HuH-7 (cell line): ENCODE results near the gene HOXB13.

ENCODE experiments used
- DNase-seq: peaks from one replicate; pipeline ENCODE4 v3.0.0; 2011; ENCODE audit warnings: low spot score

The HOXB13 gene

DNA sequence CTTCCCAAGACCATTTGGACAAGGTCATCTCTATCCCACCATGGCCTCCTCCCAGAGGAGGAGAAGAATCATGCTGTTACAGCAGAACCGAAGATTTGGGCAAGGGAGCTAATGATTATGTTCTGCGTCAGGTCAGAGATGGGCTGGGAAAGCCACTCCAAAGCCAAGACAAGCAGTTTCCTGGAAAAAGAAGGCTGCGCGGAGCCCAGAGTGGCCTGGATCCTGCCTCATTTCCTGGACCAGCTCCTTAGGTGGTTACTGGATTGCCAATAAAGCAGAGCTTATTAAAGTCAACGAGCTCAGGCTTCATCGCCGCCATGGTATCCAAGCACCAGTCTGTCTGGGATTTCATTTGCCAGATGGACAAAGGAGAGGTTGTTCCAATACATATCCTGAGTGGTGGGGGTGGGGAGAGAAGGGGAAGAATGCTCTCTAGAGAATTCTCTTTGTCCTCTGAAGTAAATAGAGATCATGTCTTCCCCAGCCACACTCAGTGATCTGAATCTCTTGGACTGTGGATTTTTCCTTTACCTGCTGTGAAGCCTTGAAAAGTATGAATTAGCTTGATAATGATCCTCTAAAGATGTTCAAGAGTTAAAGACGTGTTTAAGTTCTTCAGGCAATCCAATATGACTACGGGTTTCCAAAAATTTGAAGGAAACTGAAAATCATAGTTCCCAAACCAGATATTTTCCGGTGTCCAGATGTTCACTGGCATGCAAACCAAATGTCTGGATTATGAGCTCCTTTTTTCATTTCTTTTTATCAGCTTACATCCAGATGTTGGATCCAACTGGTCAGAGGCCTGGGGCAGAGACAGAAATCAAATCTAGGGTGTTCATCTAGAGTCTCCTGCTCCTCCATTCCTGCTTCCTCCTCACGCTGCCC lies 23.9 kb downstream of the HOXB13 start:
- DNase-seq: no peak

DNA sequence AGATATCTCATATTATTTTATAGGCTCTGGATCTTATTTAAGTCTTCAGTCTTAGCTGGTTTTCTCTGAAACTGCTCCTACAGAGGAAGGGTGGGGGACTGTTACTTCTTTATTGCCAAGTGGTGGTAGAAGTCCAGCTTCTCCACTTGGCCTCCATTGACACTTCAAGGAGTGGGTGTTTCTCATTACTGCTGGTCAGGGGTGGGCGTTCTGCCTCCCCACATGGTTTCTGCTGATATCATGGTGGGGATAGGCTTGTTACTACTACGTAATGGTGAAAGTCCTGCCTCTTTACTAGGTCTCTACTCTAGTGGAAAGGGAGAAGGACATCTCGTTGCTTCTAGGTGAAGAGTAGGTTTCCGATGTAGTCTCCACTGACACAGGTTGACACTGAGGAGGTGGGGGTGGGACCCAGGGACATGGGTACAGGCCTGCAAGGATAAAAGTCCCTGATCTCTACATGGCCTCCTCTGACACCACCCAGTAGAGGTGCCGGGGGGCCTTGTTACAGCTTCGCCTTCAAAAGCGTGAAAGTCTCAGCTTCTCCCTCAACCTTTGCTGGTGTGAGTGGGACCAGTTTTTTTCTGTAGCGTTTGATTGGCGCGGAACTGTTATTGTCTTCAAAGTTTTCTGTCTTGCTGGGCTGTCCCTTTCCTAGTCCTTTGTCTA lies 26.6 kb downstream of the HOXB13 start:
- DNase-seq: no peak

DNA sequence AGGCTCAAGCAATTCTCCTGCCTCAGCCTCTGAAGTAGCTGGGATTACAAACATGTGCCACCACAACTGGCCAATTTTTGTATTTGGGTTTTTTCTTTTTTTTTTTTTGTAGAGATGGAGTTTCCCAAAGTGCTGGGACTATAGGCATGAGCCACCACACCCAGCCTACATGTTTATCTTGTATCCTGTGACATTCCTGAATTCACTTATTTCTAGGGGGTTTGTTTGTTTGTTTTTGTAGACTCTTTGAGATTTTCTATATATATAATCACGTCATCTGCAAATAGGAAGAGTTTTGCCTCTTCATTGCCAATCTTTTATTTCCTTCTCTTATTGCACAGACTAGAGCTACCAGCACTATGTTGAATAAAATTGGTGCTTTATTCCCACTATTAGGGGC lies 35.4 kb downstream of the HOXB13 start:
- DNase-seq: no peak

DNA sequence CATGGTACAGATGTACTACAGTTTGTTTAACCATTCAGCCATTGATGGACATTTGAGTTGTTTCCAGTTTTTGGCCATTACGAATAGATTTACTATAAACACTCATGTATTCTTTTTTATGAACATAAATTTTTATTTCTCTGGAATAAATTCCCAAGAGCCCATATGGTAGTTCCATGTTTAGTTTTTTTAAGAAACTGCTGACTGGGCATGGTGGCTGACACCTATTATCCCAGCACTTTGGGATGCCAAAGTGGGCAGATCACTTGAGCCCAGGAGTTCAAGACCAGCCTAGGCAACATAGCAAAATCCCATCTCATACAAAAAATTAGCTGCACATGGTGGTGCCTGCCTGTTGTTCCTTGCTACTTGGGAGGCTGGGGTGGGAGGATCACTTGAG lies 36.5 kb downstream of the HOXB13 start:
- DNase-seq: no peak

DNA sequence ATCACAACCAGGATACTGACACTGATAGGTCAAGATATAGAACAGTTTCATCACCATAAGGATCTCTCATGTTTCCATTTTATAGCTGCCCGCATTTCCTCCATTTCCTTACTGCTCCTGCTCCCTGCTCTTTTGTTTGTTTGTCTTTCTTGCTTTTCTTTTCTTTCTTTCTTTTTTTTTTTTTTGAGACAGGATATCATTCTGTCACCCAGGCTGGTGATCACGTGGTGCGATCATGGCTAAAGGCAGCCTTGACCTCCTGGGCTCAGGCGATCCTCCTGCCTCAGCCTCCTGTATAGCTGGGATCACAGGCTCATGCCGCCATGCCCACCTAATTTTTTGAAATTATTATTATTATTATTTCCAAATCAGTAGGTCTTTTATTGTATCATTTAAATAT lies 37.9 kb downstream of the HOXB13 start:
- no peak for DNase-seq

DNA sequence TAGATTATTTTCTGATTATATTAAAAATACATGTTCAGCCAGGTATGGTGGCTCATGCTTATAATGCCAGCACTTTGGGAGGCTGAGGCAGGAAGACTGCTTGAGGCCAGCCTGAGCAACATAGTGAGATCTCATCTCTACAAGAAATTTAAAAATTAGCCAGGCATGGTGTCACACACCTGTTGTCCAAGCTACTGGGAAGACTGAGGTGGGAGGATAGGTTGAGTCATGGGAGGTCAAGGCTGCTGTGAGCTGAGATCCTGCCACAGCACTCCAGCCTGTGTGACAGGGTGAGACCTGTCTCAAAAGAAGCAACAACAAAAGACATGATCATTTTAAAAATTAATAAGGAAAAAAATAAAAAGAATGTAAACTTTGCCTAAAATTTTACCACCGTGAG lies 46.9 kb downstream of the HOXB13 start:
- no peak for DNase-seq

DNA sequence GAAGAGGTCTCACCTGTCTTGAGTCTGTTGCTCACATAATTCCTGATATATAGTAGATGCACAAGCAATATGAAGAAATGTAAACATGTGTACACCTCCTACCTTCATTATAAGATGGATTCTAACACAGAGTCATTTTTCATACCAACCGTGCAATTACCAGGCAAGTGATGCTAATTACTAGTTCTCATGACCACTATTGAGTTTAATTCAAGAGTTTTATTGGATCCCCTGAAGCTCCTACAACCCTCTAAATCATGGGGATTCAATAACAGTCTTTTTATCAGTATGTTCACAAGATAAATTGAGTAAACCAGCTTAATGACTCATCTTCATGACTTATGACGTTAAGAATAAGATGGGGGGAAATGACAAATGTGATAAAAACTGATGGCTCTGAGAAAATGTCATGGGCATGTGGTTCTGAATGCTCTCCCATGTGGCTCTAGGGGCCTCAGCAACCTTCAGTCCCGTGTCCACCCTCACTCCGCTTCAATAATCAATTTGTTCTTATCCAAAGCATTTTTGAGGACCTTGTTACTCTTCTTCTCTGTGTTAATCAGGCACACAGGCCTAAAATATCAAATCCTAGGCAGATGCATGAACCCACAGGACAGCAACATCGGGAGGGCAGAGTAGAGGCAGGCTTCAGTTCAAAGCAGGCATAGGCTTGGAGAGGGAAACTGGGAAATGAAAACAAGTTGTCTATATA lies 49.0 kb downstream of the HOXB13 start:
- DNase-seq: no peak

DNA sequence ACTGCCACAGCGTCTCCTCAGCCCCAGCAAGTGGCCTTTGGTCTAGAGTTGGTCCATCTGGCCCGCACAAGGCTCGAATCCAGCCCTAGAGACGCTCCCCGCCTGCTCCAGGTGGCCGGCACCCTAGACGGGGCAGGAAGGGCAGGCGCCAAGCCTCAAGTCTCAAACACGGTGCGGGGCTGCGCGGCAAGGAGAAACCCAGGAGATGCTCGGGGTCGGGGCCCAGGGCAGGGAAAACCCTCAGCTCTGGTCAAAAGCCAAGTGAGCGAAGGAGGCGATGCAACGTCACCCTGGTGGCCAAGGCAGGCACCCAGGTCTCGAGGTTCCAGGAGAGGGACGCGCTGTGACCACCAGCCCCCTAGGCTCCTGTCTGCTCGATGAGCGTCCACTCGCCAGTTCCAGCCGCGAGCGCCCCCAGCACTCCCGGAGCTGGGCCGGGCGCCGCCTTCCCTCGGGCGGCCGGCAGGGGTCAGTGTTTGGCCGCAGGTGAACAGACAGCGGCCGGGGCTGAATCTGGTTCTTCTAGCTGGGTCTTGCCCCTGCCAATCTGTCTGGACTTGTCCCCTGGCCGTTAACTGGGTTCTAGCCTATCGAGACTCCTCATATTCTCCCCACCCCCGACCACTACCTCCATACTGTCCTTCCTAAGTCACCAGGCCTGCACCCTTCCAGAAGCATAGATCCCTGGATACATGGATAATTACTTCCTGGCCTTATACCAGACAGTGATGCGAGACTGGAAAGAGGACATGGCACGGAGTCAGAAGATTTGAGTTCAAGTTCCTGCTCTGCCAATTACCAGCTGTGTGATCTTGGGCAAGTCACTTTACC lies 50.2 kb downstream of the HOXB13 start:
- peak; percentile 79 for DNase-seq

DNA sequence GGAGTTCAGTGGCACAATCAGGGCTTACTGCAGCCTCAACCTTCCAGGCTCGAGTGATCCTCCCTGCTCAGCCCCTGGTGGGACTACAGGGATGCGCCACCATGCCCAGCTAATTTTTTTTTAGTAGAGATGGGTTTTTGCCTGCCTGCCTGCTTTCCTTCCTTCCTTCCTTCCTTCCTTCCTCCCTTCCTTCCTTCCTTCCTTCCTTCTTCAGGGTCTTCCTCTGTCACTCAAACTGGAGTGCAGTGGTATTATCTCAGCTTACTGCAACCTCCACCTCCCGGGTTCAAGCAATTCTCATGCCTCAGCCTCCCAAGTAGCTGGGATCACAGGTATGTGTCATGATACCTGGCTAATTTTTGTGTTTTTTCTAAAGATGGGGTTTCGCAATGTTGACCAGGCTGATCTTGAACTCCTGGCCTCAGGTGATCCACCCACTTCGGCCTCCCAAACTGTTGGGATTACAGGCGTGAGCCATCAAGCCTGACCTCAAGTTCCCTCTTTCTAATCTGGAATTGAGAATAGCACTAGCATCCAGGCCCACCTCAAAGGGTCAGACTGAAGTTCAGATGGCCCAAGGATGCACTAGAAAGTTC lies 51.5 kb downstream of the HOXB13 start:
- DNase-seq: no peak
